NB4 (cell line): ENCODE measurements around the gene P2RY14.

Source experiments
- DNase-seq: peaks from one replicate; pipeline ENCODE4 v3.0.0; 2010; ENCODE audit warnings: low read depth
- H3K4me3 ChIP-seq: one replicate; pipeline ENCODE4 v1.5.1; 2011; ENCODE audit warnings: mild to moderate bottlenecking, low read depth, low read length, moderate library complexity
- CTCF ChIP-seq: IDR thresholded peaks from one replicate; pipeline ENCODE4 v1.5.1; 2012; ENCODE audit warnings: low read depth, low read length
- MAX ChIP-seq: IDR thresholded peaks from 2 replicates; pipeline ENCODE4 v1.6.1; 2011; ENCODE audit warnings: low read depth, low read length
- MYC ChIP-seq: IDR thresholded peaks from 2 replicates; pipeline ENCODE4 v1.6.1; 2011; ENCODE audit warnings: low read depth, low read length
- POLR2A ChIP-seq: IDR thresholded peaks from 2 replicates; pipeline ENCODE4 v1.6.1; 2011; ENCODE audit warnings: mild to moderate bottlenecking; ENCODE audit not compliant: insufficient read length; ENCODE audit errors: extremely low read depth

The P2RY14 gene

GRCh38 chr3:151318991-151319390 is 40.6 kb upstream of the P2RY14 start:
- no peak for TF ChIP-seq MYC
- TF ChIP-seq POLR2A, result no peak
- TF ChIP-seq CTCF, result no peak
- no peak for TF ChIP-seq MAX
- peak; percentile 23 for DNase-seq
- H3K4me3 ChIP-seq, result no peak overlapping the region

GRCh38 chr3:151318313-151318712 is 40.0 kb upstream of the P2RY14 start:
- TF ChIP-seq MAX (no peak), CTCF (no peak), POLR2A (no peak), MYC (no peak)
- H3K4me3 ChIP-seq, result no peak overlapping the region
- DNase-seq, result no peak

GRCh38 chr3:151316267-151316991 is 38.1 kb upstream of the P2RY14 start, which contains the start of gene GPR87:
TSS of gene GPR87 (minus strand) at chr3:151316820. CDS start at chr3:151300100, 16,720 bp downstream.
- no peak for DNase-seq
- no peak within 1 kb of the TSS for H3K4me3 ChIP-seq
- TF ChIP-seq CTCF, result no peak
- TF ChIP-seq MAX, result no peak
- no peak for TF ChIP-seq MYC
- TF ChIP-seq POLR2A, result no peak

GRCh38 chr3:151315846-151316245 is 37.5 kb upstream of the P2RY14 start:
- no peak for TF ChIP-seq MYC
- DNase-seq, result no peak
- no peak overlapping the region for H3K4me3 ChIP-seq

GRCh38 chr3:151315136-151315535 is 36.8 kb upstream of the P2RY14 start:
- no peak for DNase-seq
- no peak overlapping the region for H3K4me3 ChIP-seq
- no peak for TF ChIP-seq MAX
- no peak for TF ChIP-seq POLR2A
- TF ChIP-seq MYC, result no peak
- no peak for TF ChIP-seq CTCF

GRCh38 chr3:151314593-151314992 is 36.3 kb upstream of the P2RY14 start:
- H3K4me3 ChIP-seq, result no peak overlapping the region
- DNase-seq, result no peak
- TF ChIP-seq POLR2A (no peak), CTCF (no peak), MYC (no peak), MAX (no peak)
